Measurements from ENCODE around the gene TRPC4AP.

Gene TRPC4AP

GRCh38 chr20:34977365-34978091 lies 115.1 kb downstream of the TRPC4AP start:
- H3K4me3 ChIP-seq (ENCODE audit: low read depth, low read length): no peak overlapping the region
- no peak for TF ChIP-seq CTCF (IDR thresholded peaks at IDR 0.05; ENCODE audit: low read depth, low read length, missing control alignments)
- DNase-seq (ENCODE audit: low read depth): no peak

DNA sequence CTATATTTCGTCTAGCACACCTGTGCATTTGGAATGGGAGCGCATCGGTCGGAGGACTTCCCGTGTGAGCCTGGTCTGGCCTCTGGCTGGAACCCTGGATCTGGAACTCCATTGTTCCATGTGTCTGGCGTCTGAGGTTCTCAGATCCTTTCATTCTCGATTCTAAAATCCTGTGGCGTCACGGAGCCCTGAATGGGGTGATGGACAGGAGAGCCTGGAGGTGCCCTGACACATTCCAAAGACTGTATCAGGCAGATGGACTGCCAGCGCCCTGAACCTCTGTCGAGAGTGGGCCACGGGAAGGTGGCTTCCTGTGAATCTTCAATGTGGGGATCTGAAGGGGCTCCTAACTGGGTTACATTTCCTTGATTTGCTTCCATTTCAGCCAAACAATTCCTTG lies 116.3 kb downstream of the TRPC4AP start:
- no peak overlapping the region for H3K4me3 ChIP-seq (ENCODE audit: low read depth, low read length)
- no peak for DNase-seq (ENCODE audit: low read depth)
- TF ChIP-seq CTCF (IDR thresholded peaks at IDR 0.05; ENCODE audit: low read depth, low read length, missing control alignments): no peak

- H3K4me3 ChIP-seq (ENCODE audit: low read depth, low read length): no peak overlapping the region
- DNase-seq (ENCODE audit: low read depth): no peak
- TF ChIP-seq CTCF (IDR thresholded peaks at IDR 0.05; ENCODE audit: low read depth, low read length, missing control alignments): no peak
Observed at GRCh38 chr20:34974246-34974645, 118.4 kb downstream of the TRPC4AP start.

DNA sequence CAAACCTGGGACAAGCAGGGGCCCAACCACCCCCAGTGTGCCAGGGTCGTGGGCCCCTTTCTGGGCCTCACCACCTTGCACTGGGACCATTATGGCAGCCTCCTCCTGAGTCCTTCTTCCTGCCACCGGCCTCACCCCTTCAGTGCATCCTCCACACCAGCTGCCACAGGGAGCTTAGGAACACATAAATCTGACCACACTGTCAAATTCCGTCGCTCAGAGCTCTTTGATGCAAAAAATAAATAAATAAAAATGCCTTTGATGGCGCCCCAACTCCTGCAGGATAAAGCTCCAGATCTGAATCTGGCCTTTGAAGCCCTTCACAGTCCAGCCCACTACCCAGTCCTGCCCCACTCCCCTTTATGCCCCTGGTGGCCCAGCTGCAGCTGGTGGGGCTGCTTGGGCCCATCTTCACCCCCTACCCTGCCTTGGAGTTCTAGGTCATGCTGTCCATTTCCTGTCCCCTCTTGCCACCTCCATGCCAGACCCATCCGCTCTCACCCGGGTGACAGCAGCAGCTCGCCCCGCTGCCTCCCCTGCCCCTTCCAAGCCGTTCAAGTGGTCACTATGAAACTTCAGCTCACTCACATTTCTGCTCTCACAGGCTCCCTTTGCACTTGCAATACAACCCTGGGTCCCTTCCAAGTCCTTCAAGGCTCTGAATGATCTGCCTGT lies 120.9 kb downstream of the TRPC4AP start:
- no peak for DNase-seq (ENCODE audit: low read depth)
- H3K4me3 ChIP-seq (ENCODE audit: low read depth, low read length): no peak overlapping the region
- no peak for TF ChIP-seq CTCF (IDR thresholded peaks at IDR 0.05; ENCODE audit: low read depth, low read length, missing control alignments)

DNA sequence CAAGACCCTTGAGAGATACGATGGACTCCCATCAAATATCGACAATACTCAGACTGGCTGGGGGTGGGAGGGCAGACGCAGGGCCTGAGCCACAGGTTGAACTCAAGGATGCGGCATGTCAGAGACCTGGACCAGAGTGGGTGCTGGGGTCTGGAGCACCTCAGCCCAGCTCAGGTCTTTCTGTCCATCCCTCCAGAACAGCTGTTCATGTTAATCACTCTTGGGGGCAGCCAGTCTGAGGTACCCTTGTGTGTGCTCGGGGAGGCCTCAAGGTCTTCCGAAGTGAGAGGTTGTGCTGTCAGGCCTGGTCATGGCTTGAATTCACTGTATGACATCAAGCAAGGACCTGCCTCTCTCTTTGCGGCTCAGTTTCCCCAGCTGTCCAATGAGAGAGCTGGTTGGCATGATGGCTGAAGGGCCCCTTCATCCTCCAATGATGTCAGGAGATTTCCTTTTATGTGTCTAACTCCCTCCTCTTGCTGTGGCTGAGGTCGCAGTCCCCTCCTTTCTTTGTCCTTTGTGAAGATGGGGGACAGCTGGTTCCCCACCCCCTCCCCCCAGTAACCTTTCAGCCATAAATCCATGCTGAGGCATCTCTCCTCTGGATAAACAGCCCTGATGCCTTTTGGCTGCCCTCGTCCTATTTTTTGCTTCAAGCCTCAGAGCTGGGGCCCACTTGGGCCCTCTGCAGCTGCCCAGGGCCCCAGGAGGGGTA lies 121.6 kb downstream of the TRPC4AP start:
- TF ChIP-seq CTCF (IDR thresholded peaks at IDR 0.05; ENCODE audit: low read depth, low read length, missing control alignments): no peak
- H3K4me3 ChIP-seq (ENCODE audit: low read depth, low read length): no peak overlapping the region
- no peak for DNase-seq (ENCODE audit: low read depth)

DNA sequence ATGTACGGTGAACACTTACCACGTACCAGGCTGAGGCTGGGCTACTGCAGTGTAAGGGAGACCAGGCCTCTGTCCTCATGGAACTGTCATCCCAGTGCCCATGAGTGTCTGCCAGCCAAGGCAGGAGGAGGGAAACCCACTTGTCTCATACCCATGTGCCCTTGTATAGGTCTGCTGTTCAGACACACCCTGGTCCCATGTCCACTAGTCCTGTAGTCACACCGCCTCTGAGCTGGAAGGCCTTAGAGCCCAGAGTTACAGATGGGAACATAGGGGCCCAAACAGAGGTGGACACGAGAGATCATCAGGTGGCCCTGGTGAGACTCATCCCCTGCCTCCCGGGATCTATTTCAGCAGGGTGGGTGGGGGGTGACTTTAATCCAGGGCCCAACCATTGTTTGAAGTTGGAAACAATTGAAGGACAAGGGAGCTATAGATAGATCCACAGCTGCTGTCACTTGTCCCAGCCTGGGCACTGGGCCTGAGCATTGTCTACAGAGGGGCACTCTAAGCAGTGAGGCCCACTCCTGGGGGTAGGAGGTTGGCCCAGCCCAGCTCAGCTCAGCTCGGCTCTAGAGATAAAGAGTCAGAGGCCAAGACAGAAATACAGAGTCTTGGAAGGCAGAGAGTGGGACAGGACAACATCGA lies 122.3 kb downstream of the TRPC4AP start:
- no peak overlapping the region for H3K4me3 ChIP-seq (ENCODE audit: low read depth, low read length)
- no peak for TF ChIP-seq CTCF (IDR thresholded peaks at IDR 0.05; ENCODE audit: low read depth, low read length, missing control alignments)
- no peak for DNase-seq (ENCODE audit: low read depth)

Data from GM12864 (cell line).